ENCODE data around the gene EXT2. TPM values are rescaled to one million over a fixed set of nuclear protein-coding genes. Genes with fewer than 3 reads are reported as not detected.

Gene EXT2
- total RNA-seq, 1 experiment from 2014 or later: 42.9 TPM

- no peaks in the 10 kb centered on the region for H3K27me3 ChIP-seq (ENCODE audit: insufficient read depth, low read length)
- no peak overlapping the region for H3K27ac Mint-ChIP-seq
- H3K56ac ChIP-seq (ENCODE audit: insufficient read length, low read depth, low read length): no peak overlapping the region
- no peak overlapping the region for H3K4me3 Mint-ChIP-seq
- no peak overlapping the region for H3K14ac ChIP-seq (ENCODE audit: insufficient read depth, low read length)
- no peak overlapping the region for H3K23ac ChIP-seq (ENCODE audit: insufficient read length, low read depth, low read length)
- no peak overlapping the region for H3K9ac ChIP-seq (ENCODE audit: extremely low read depth, insufficient read length, low read length)
- H3K79me1 ChIP-seq (ENCODE audit: insufficient read depth, low read depth, low read length, poor library complexity, severe bottlenecking): no peaks in the 10 kb centered on the region
- no peak overlapping the region for H4K91ac ChIP-seq (ENCODE audit: insufficient read length, low read depth, low read length)
- H4K20me1 ChIP-seq (ENCODE audit: control insufficient read depth, insufficient read depth, insufficient read length): no peaks in the 10 kb centered on the region
- no peaks in the 10 kb centered on the region; a peak in 1 of 5 replicates for H3K9me3 Mint-ChIP-seq
- no peak overlapping the region for H2BK20ac ChIP-seq (ENCODE audit: low read depth, low read length, poor library complexity, severe bottlenecking)
- no peaks in the 10 kb centered on the region for H3K79me2 ChIP-seq (ENCODE audit: insufficient read depth, low read length)
- no peaks in the 10 kb centered on the region for H3K27me3 Mint-ChIP-seq (ENCODE audit: low read depth)
- H3K18ac ChIP-seq (ENCODE audit: insufficient read length, low read depth, low read length): no peak overlapping the region
- H2BK120ac ChIP-seq (ENCODE audit: low read depth, low read length, poor library complexity, severe bottlenecking): no peak overlapping the region
- no peak overlapping the region for H2AK5ac ChIP-seq (ENCODE audit: insufficient read length, low read length)
- no peak for TF ChIP-seq CTCF (conservative IDR thresholded peaks at IDR 0.05)
- H4K5ac ChIP-seq (ENCODE audit: insufficient read length, low read depth, low read length): no peak overlapping the region
- H2BK15ac ChIP-seq (ENCODE audit: low read depth, low read length): no peak overlapping the region
- H3K9me3 ChIP-seq (ENCODE audit: control insufficient read depth, low read depth, low read length): no peaks in the 10 kb centered on the region
- H3K23me2 ChIP-seq (ENCODE audit: insufficient read length, low read depth, low read length, poor library complexity, severe bottlenecking): no peaks in the 10 kb centered on the region
- no peak overlapping the region for H3K4ac ChIP-seq (ENCODE audit: low read depth, low read length)
- H3K4me1 ChIP-seq (ENCODE audit: insufficient read depth, low read length): 0 out of 2 replicates have a peak, but pooled peaks cover 3% of the 10 kb centered on the region
- H4K8ac ChIP-seq (replicated peaks; ENCODE audit: insufficient read length, low read depth, low read length): no peak overlapping the region
- H3K27ac ChIP-seq (ENCODE audit: insufficient read length, low read depth, low read length): no peak overlapping the region
- H2BK5ac ChIP-seq (ENCODE audit: insufficient read length, low read length): no peak overlapping the region
- DNase-seq: no peak
- H3T11ph ChIP-seq (ENCODE audit: low read length): no peak overlapping the region
- H3K4me1 Mint-ChIP-seq: peaks cover 8 to 9% of the 10 kb centered on the region in 2 experiments
- no CpG with 5 or more reads among the region's 3 CpGs for WGBS (ENCODE audit: extremely low coverage, insufficient read length, low lambda C conversion rate)
- H2BK12ac ChIP-seq (ENCODE audit: insufficient read length, low read depth, low read length): no peak overlapping the region
- H2AFZ ChIP-seq (ENCODE audit: low read length): no peak overlapping the region
- H3K36me3 Mint-ChIP-seq (ENCODE audit: insufficient read depth in 1 of 3, low read depth in 3 of 3): peaks cover 2 to 37% (median 18%) of the 10 kb centered on the region in 3 experiments; a peak in 6 of 7 replicates
- H3K4me2 ChIP-seq (ENCODE audit: insufficient read depth, insufficient read length, low read length): no peak overlapping the region
Measured at GRCh38 chr11:44116234-44116830, 20.9 kb downstream of the EXT2 start.
